Endothelial cell of umbilical vein (primary cell): ENCODE measurements around the gene GATD1.

Experiments used
- CTCF ChIP-seq, 2 donors: IDR thresholded peaks; 1 replicate in 1 of 2; 2 replicates in 1 of 2; pipeline ENCODE4 v1.5.1; 2011; ENCODE audit warnings: low read length in 2 of 2, mild to moderate bottlenecking in 2 of 2, moderate library complexity in 2 of 2, control low read depth in 1 of 2, inconsistent platforms in 1 of 2, low read depth in 1 of 2; ENCODE audit not compliant: insufficient read depth in 1 of 2; ENCODE audit errors: extremely low read depth in 1 of 2
- EZH2 ChIP-seq: IDR thresholded peaks from 2 replicates; pipeline ENCODE4 v1.6.1; 2012; ENCODE audit warnings: borderline replicate concordance, low read depth, mild to moderate bottlenecking, moderate library complexity, low read length, inconsistent platforms; ENCODE audit not compliant: severe bottlenecking
- MAX ChIP-seq: IDR thresholded peaks from 2 replicates; pipeline ENCODE4 v1.6.1; 2011; ENCODE audit not compliant: insufficient read depth, insufficient read length
- MYC ChIP-seq: IDR thresholded peaks from one replicate; pipeline ENCODE4 v1.6.1; 2011; ENCODE audit warnings: mild to moderate bottlenecking, low read depth, low read length
- POLR2A ChIP-seq: IDR thresholded peaks from 2 replicates; pipeline ENCODE4 v1.6.1; 2012; ENCODE audit warnings: low read depth, mild to moderate bottlenecking, control low read depth, low read length
- POLR2AphosphoS5 ChIP-seq: IDR thresholded peaks from 2 replicates; pipeline ENCODE4 v1.6.1; 2012; ENCODE audit warnings: low read depth, mild to moderate bottlenecking, control low read depth, low read length, moderate library complexity; ENCODE audit not compliant: insufficient read depth

- TF ChIP-seq CTCF (IDR thresholded peaks at IDR 0.05; ENCODE audit: extremely low read depth in 1 of 2, insufficient read depth in 1 of 2, low read depth in 1 of 2, low read length in 2 of 2) = no peak
- no peak for TF ChIP-seq MAX
- no peak for TF ChIP-seq POLR2AphosphoS5
- TF ChIP-seq POLR2A = no peak
- no peak for TF ChIP-seq EZH2
- TF ChIP-seq MYC = no peak
Measured at GRCh38 chr11:801097-801780, 24.0 kb upstream of the GATD1 start.
